HG02763 (cell line): ENCODE measurements around the gene SRPRB.

Source experiments
- ATAC-seq: cut with Tn5 transposase; IDR thresholded peaks from one replicate; pipeline ENCODE4 v1.9.1; 2021; ENCODE audit warnings: mild to moderate bottlenecking, moderate library complexity; ENCODE audit not compliant: unreplicated experiment

SRPRB gene

GRCh38 chr3:133840055-133840737, 34.6 kb downstream of the SRPRB start:
- ATAC-seq: no peak

- no peak for ATAC-seq
These were observed 35.2 kb downstream of the SRPRB start for GRCh38 chr3:133840767-133841166.

GRCh38 chr3:133841196-133841595, 35.6 kb downstream of the SRPRB start:
- ATAC-seq: no peak

- ATAC-seq: no peak
These were observed 36.5 kb downstream of the SRPRB start for GRCh38 chr3:133842158-133842557.

GRCh38 chr3:133843634-133844033, 38.0 kb downstream of the SRPRB start:
- no peak for ATAC-seq

- ATAC-seq: no peak
These were observed 39.5 kb downstream of the SRPRB start for GRCh38 chr3:133845127-133845526.

GRCh38 chr3:133849346-133849745, 43.7 kb downstream of the SRPRB start:
- ATAC-seq: no peak

- no peak for ATAC-seq
These were observed 44.4 kb downstream of the SRPRB start for GRCh38 chr3:133850034-133850433.

GRCh38 chr3:133851266-133851906, 45.8 kb downstream of the SRPRB start:
- no peak for ATAC-seq

GRCh38 chr3:133851931-133852330, 46.3 kb downstream of the SRPRB start:
- no peak for ATAC-seq

- ATAC-seq: no peak
These were observed 47.7 kb downstream of the SRPRB start for GRCh38 chr3:133853063-133853924.

- ATAC-seq: no peak
These were observed 48.3 kb downstream of the SRPRB start for GRCh38 chr3:133853925-133854227.

GRCh38 chr3:133854264-133855001, 48.8 kb downstream of the SRPRB start:
- ATAC-seq: no peak

- ATAC-seq: no peak
These were observed 49.4 kb downstream of the SRPRB start for GRCh38 chr3:133855002-133855370.

GRCh38 chr3:133855772-133856171, 50.2 kb downstream of the SRPRB start:
- ATAC-seq: no peak

GRCh38 chr3:133856316-133856715, 50.7 kb downstream of the SRPRB start:
- ATAC-seq: no peak

GRCh38 chr3:133857767-133858166, 52.2 kb downstream of the SRPRB start:
- ATAC-seq: no peak

- ATAC-seq: no peak
These were observed 54.0 kb downstream of the SRPRB start for GRCh38 chr3:133859381-133860234.

- no peak for ATAC-seq
These were observed 54.9 kb downstream of the SRPRB start for GRCh38 chr3:133860519-133860918.

- ATAC-seq: no peak
These were observed 56.5 kb downstream of the SRPRB start for GRCh38 chr3:133862161-133862560.
